Prostate gland (tissue), 2 donors: Measurements from ENCODE around the gene FCMR. TPM values are rescaled to one million over a fixed set of nuclear protein-coding genes. Genes with fewer than 3 reads are reported as not detected.

ENCODE experiments used
- DNase-seq: peaks from one replicate; pipeline ENCODE4 v3.0.0-alpha.2; 2019; ENCODE audit warnings: low spot score
- H3K27ac ChIP-seq, 2 donors: fragments of 200-600 bp; sonication (generic); 2 replicates each; pipeline ENCODE4 v1.5.1; 2017 to 2019
- H3K27me3 ChIP-seq: fragments of 200-600 bp; sonication (generic); replicated peaks from 2 replicates; pipeline ENCODE4 v1.5.1; 2019; ENCODE audit not compliant: insufficient read depth
- H3K36me3 ChIP-seq, 2 donors: fragments of 200-600 bp; sonication (generic); 1 replicate in 1 of 2; 2 replicates in 1 of 2; pipeline versions ENCODE4 v1.5.1 to v1.8.1; 2017 to 2019
- H3K4me1 ChIP-seq: fragments of 200-600 bp; sonication (generic); replicated peaks from 2 replicates; pipeline ENCODE4 v1.5.1; 2019
- H3K4me3 ChIP-seq, 2 donors: fragments of 200-600 bp; sonication (generic); 2 replicates each; pipeline ENCODE4 v1.5.1; 2017 to 2019
- H3K9me3 ChIP-seq: fragments of 200-600 bp; sonication (generic); 2 replicates; pipeline ENCODE4 v1.5.1; 2017
- CTCF ChIP-seq, 4 experiments: fragments of 200-600 bp in 2 of 4; fragments of 450-650 bp in 2 of 4; sonication (generic) in 2 of 4; IDR thresholded peaks; 1 replicate in 3 of 4; 2 replicates in 1 of 4; pipeline ENCODE4 v1.5.1; 2016 to 2019; ENCODE audit warnings: antibody characterized with exemption in 4 of 4, mild to moderate bottlenecking in 2 of 4, moderate library complexity in 2 of 4
- POLR2A ChIP-seq: fragments of 450-650 bp; IDR thresholded peaks from one replicate; pipeline ENCODE4 v1.6.1; 2016; ENCODE audit warnings: antibody characterized with exemption, mild to moderate bottlenecking
- POLR2AphosphoS5 ChIP-seq: sonication (generic); formaldehyde crosslinking; IDR thresholded peaks from one replicate; pipeline ENCODE4 v1.6.1; 2017; ENCODE audit warnings: antibody characterized with exemption
- WGBS: methylation state at CpG from one replicate; pipeline ENCODE4 v1.1.5; 2018; 5-methylcytosine and 5-hydroxymethylcytosine counted together
- intact Hi-C: fragments of 100-400 bp; cut with DNase I; formaldehyde crosslinking; loops from one replicate; pipeline ENCODE4 v1.14.2; 2022
- total RNA-seq, 2 donors: library from RNA; depleted of rRNA; stranded (reverse); fragments of >200 nt; gene quantifications; one replicate each; pipeline ENCODE4 v1.1.0, GENCODE V29; 2016

Gene FCMR
- total RNA-seq, 2 donors from 2014 or later, result 1.7 to 2.2 TPM

- Histone ChIP-seq H3K4me1 (no peaks in the 10 kb centered on the region), H3K4me3 (no peak overlapping the region), H3K27ac (no peak overlapping the region), H3K36me3 (no peaks in the 10 kb centered on the region), H3K27me3 (no peaks in the 10 kb centered on the region), H3K9me3 (no peaks in the 10 kb centered on the region)
- intact Hi-C loops, result no loop called here
- no peak for DNase-seq
- TF ChIP-seq POLR2A (no peak), CTCF (IDR thresholded peaks at IDR 0.05) (no peak), POLR2AphosphoS5 (no peak)
- 100% methylated on average over 1 of the region's 1 CpG for WGBS
Observed at GRCh38 chr1:206886831-206887230, 34.9 kb downstream of the FCMR start.

- DNase-seq, result no peak
- TF ChIP-seq POLR2AphosphoS5, result no peak
- no peak for TF ChIP-seq POLR2A
- TF ChIP-seq CTCF (IDR thresholded peaks at IDR 0.05), result no peak
- no peak overlapping the region for H3K4me3 ChIP-seq
- intact Hi-C loops, result no loop called here
- no peaks in the 10 kb centered on the region for H3K36me3 ChIP-seq
- no peak overlapping the region for H3K27ac ChIP-seq
- WGBS, result 45% methylated on average over 3 of the region's 3 CpGs
- H3K4me1 ChIP-seq, result no peaks in the 10 kb centered on the region
- no peaks in the 10 kb centered on the region for H3K9me3 ChIP-seq
- H3K27me3 ChIP-seq, result no peaks in the 10 kb centered on the region
Observed at GRCh38 chr1:206885341-206886060, 36.2 kb downstream of the FCMR start.

- intact Hi-C loops, result no loop called here
- no peak for DNase-seq
- H3K27me3 ChIP-seq, result no peaks in the 10 kb centered on the region
- H3K27ac ChIP-seq, result no peak overlapping the region
- WGBS, result 94% methylated on average over 2 of the region's 2 CpGs
- no peak for TF ChIP-seq CTCF (IDR thresholded peaks at IDR 0.05)
- no peak for TF ChIP-seq POLR2AphosphoS5
- no peak for TF ChIP-seq POLR2A
- H3K4me3 ChIP-seq, result no peak overlapping the region
- H3K4me1 ChIP-seq, result no peaks in the 10 kb centered on the region
- no peaks in the 10 kb centered on the region for H3K9me3 ChIP-seq
- H3K36me3 ChIP-seq, result no peaks in the 10 kb centered on the region
Observed at GRCh38 chr1:206883876-206884275, 37.9 kb downstream of the FCMR start.

- intact Hi-C loops, result no loop called here
- WGBS, result 100% methylated on average over 1 of the region's 1 CpG
Observed at GRCh38 chr1:206883160-206883559, 38.6 kb downstream of the FCMR start.

More at GRCh38 chr1:206883160-206883559, 38.6 kb downstream of the FCMR start:
- DNase-seq, result no peak
- Histone ChIP-seq H3K27ac (no peak overlapping the region), H3K4me3 (no peak overlapping the region), H3K9me3 (no peaks in the 10 kb centered on the region), H3K27me3 (no peaks in the 10 kb centered on the region), H3K36me3 (no peaks in the 10 kb centered on the region), H3K4me1 (no peaks in the 10 kb centered on the region)
- TF ChIP-seq POLR2AphosphoS5 (no peak), POLR2A (no peak), CTCF (IDR thresholded peaks at IDR 0.05) (no peak)
